OCI-LY3 (cell line): Measurements from ENCODE around the gene KCNA10.

Source experiments
- EZH2phosphoT487 ChIP-seq: fragments of 200-600 bp; shearing (Covaris generic); IDR thresholded peaks from 2 replicates; pipeline ENCODE4 v1.6.1; 2018; ENCODE audit warnings: antibody characterized with exemption, mixed run types, low read depth
- TF ChIP-seq, protein P1 (sequence below): fragments of 200-600, 300-600 bp; sonication (generic); IDR thresholded peaks from 2 replicates; pipeline ENCODE4 v1.5.1; 2014; ENCODE audit warnings: antibody characterized with exemption, low read length, low read depth

DNA sequence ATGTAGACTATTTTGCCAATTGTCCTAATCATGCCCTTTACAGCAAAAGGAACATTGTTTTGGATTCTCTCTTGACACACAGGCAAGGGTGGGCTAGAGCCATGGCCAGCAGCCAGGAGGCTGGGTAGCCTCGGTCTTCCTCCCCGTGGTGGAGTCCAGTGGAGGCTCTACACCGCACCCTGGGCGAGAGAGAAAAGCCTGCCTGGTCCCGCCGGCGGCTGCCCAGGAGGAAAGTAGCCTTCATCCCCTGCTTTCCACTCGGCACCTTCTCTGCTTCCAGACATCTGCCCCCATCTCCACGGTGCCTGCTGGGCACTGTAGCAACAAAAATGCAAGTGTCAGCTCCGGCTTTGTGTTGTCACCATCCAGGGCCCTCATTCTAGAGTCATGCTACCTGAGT lies 46.4 kb downstream of the KCNA10 start:
- TF ChIP-seq, protein P1, sequence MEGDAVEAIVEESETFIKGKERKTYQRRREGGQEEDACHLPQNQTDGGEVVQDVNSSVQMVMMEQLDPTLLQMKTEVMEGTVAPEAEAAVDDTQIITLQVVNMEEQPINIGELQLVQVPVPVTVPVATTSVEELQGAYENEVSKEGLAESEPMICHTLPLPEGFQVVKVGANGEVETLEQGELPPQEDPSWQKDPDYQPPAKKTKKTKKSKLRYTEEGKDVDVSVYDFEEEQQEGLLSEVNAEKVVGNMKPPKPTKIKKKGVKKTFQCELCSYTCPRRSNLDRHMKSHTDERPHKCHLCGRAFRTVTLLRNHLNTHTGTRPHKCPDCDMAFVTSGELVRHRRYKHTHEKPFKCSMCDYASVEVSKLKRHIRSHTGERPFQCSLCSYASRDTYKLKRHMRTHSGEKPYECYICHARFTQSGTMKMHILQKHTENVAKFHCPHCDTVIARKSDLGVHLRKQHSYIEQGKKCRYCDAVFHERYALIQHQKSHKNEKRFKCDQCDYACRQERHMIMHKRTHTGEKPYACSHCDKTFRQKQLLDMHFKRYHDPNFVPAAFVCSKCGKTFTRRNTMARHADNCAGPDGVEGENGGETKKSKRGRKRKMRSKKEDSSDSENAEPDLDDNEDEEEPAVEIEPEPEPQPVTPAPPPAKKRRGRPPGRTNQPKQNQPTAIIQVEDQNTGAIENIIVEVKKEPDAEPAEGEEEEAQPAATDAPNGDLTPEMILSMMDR, result no peak
- no peak for TF ChIP-seq EZH2phosphoT487
